Measurements from ENCODE around the gene NRXN3. TPM values are rescaled to one million over a fixed set of nuclear protein-coding genes. Genes with fewer than 3 reads are reported as not detected.

NRXN3 gene
- total RNA-seq, 1 donor from 2014 or later = 18.0 TPM

- TF ChIP-seq EZH2 (IDR thresholded peaks at IDR 0.05; ENCODE audit: insufficient read depth, low read length) (no peak), CTCF (IDR thresholded peaks at IDR 0.05; ENCODE audit: insufficient read depth, low read depth, low read length) (no peak)
- H2AFZ ChIP-seq (ENCODE audit: low read depth, low read length) = no peak overlapping the region
Measured at GRCh38 chr14:78561074-78561473, 390.9 kb downstream of the NRXN3 start.

GRCh38 chr14:78566026-78566858 lies 396.1 kb downstream of the NRXN3 start:
- FAIRE-seq (peak; percentile 54), DNase-seq (ENCODE audit: low read depth) (peak; percentile 43)
- H3K9me3 Mint-ChIP-seq (ENCODE audit: unreplicated experiment) = no peaks in the 10 kb centered on the region
- Histone ChIP-seq H3K9ac (ENCODE audit: low read length) (peak overlapping the region; percentile 30), H3K36me3 (ENCODE audit: insufficient read depth, low read length) (no peaks in the 10 kb centered on the region), H3K4me1 (ENCODE audit: insufficient read depth, low read length) (peaks cover 3% of the 10 kb centered on the region), H3K4me2 (ENCODE audit: low read length) (peak overlapping the region; percentile 83), H3K4me3 (ENCODE audit: insufficient read depth, low read depth, low read length) (peak overlapping the region; percentile 16), H4K20me1 (ENCODE audit: insufficient read depth, low read length) (no peaks in the 10 kb centered on the region), H3K27me3 (ENCODE audit: insufficient read depth, low read length) (no peaks in the 10 kb centered on the region), H3K27ac (ENCODE audit: low read depth, low read length) (no peak overlapping the region), H2AFZ (ENCODE audit: low read depth, low read length) (peak overlapping the region; percentile 91), H3K9me3 (ENCODE audit: insufficient read depth, low read depth, low read length) (no peaks in the 10 kb centered on the region), H3K79me2 (ENCODE audit: insufficient read depth, low read length) (no peaks in the 10 kb centered on the region)
- no peak for TF ChIP-seq EZH2 (IDR thresholded peaks at IDR 0.05; ENCODE audit: insufficient read depth, low read length)
- peak; percentile 73 for TF ChIP-seq CTCF (IDR thresholded peaks at IDR 0.05; ENCODE audit: insufficient read depth, low read depth, low read length)
- peaks cover 14% of the 10 kb centered on the region for H3K27me3 Mint-ChIP-seq (ENCODE audit: low read depth, unreplicated experiment)
- no peaks in the 10 kb centered on the region for H3K4me1 Mint-ChIP-seq (ENCODE audit: low read depth, unreplicated experiment)
- H3K27ac Mint-ChIP-seq (ENCODE audit: unreplicated experiment) = peak overlapping the region; percentile 23
- H3K4me3 Mint-ChIP-seq (ENCODE audit: unreplicated experiment) = peak overlapping the region; percentile 34
- no peaks in the 10 kb centered on the region for H3K36me3 Mint-ChIP-seq (ENCODE audit: low read depth, unreplicated experiment)

More at GRCh38 chr14:78561074-78561473, 390.9 kb downstream of the NRXN3 start:
- Mint-ChIP-seq H3K27ac (ENCODE audit: unreplicated experiment) (no peak overlapping the region), H3K4me3 (ENCODE audit: unreplicated experiment) (no peak overlapping the region), H3K27me3 (ENCODE audit: low read depth, unreplicated experiment) (peaks cover 13% of the 10 kb centered on the region), H3K36me3 (ENCODE audit: low read depth, unreplicated experiment) (no peaks in the 10 kb centered on the region), H3K9me3 (ENCODE audit: unreplicated experiment) (no peaks in the 10 kb centered on the region), H3K4me1 (ENCODE audit: low read depth, unreplicated experiment) (no peaks in the 10 kb centered on the region)
- Histone ChIP-seq H3K4me3 (ENCODE audit: insufficient read depth, low read depth, low read length) (no peak overlapping the region), H3K79me2 (ENCODE audit: insufficient read depth, low read length) (no peaks in the 10 kb centered on the region), H3K4me1 (ENCODE audit: insufficient read depth, low read length) (no peaks in the 10 kb centered on the region), H3K27me3 (ENCODE audit: insufficient read depth, low read length) (no peaks in the 10 kb centered on the region), H3K9me3 (ENCODE audit: insufficient read depth, low read depth, low read length) (no peaks in the 10 kb centered on the region), H3K9ac (ENCODE audit: low read length) (no peak overlapping the region), H3K4me2 (ENCODE audit: low read length) (no peak overlapping the region), H3K27ac (ENCODE audit: low read depth, low read length) (no peak overlapping the region), H4K20me1 (ENCODE audit: insufficient read depth, low read length) (no peaks in the 10 kb centered on the region), H3K36me3 (ENCODE audit: insufficient read depth, low read length) (no peaks in the 10 kb centered on the region)
- FAIRE-seq (no peak), DNase-seq (ENCODE audit: low read depth) (no peak)

- H3K27me3 ChIP-seq (ENCODE audit: insufficient read depth, low read length) = no peaks in the 10 kb centered on the region
- Mint-ChIP-seq H3K4me1 (ENCODE audit: low read depth, unreplicated experiment) (no peaks in the 10 kb centered on the region), H3K27ac (ENCODE audit: unreplicated experiment) (peak overlapping the region; percentile 9), H3K4me3 (ENCODE audit: unreplicated experiment) (no peak overlapping the region), H3K27me3 (ENCODE audit: low read depth, unreplicated experiment) (peaks cover 15% of the 10 kb centered on the region), H3K9me3 (ENCODE audit: unreplicated experiment) (no peaks in the 10 kb centered on the region), H3K36me3 (ENCODE audit: low read depth, unreplicated experiment) (no peaks in the 10 kb centered on the region)
- DNase-seq (ENCODE audit: low read depth) (no peak), FAIRE-seq (no peak)
- H3K27ac ChIP-seq (ENCODE audit: low read depth, low read length) = no peak overlapping the region
- peaks cover 3% of the 10 kb centered on the region for H3K4me1 ChIP-seq (ENCODE audit: insufficient read depth, low read length)
- TF ChIP-seq EZH2 (IDR thresholded peaks at IDR 0.05; ENCODE audit: insufficient read depth, low read length) (no peak), CTCF (IDR thresholded peaks at IDR 0.05; ENCODE audit: insufficient read depth, low read depth, low read length) (no peak)
- no peaks in the 10 kb centered on the region for H4K20me1 ChIP-seq (ENCODE audit: insufficient read depth, low read length)
- no peak overlapping the region for H3K4me3 ChIP-seq (ENCODE audit: insufficient read depth, low read depth, low read length)
- H3K9ac ChIP-seq (ENCODE audit: low read length) = peak overlapping the region; percentile 30
- H3K36me3 ChIP-seq (ENCODE audit: insufficient read depth, low read length) = no peaks in the 10 kb centered on the region
- no peaks in the 10 kb centered on the region for H3K9me3 ChIP-seq (ENCODE audit: insufficient read depth, low read depth, low read length)
- H3K4me2 ChIP-seq (ENCODE audit: low read length) = no peak overlapping the region
- H2AFZ ChIP-seq (ENCODE audit: low read depth, low read length) = no peak overlapping the region
- no peaks in the 10 kb centered on the region for H3K79me2 ChIP-seq (ENCODE audit: insufficient read depth, low read length)
Measured at GRCh38 chr14:78566859-78567172, 396.6 kb downstream of the NRXN3 start.

All from astrocyte (in vitro differentiated cells and primary cell).